Naive thymus-derived CD8-positive, alpha-beta T cell (primary cell): ENCODE data around the gene PRDX2. TPM values are rescaled to one million over a fixed set of nuclear protein-coding genes. Genes with fewer than 3 reads are reported as not detected.

Experiments
- ATAC-seq, 2 donors: fragments of 150-1000 bp; cut with Tn5 transposase in 1 of 2; sonication (Bioruptor Pico), chemical (Tn5 transposase) in 1 of 2; 1 replicate in 1 of 2; 2 replicates in 1 of 2; pipeline ENCODE4 v1.10.0; 2021; ENCODE audit warnings: mild to moderate bottlenecking in 2 of 2, moderate library complexity in 2 of 2
- POLR2A ChIA-PET: fragments of 350-600 bp; sonication (Branson Sonifier 250); formaldehyde crosslinking; loops from one replicate; lab custom pipeline; 2021; ENCODE audit warnings: antibody characterized with exemption; lab: Charles Lee
- DNase-seq, 10 donors: peaks; one replicate each; pipeline versions ENCODE4 v3.0.0 to v3.0.0-alpha.2; 2020 to 2022
- H3K27ac Mint-ChIP-seq, 10 donors: one replicate each; pipeline ENCODE4 v1.8.0; 2020 to 2022; ENCODE audit warnings: mild to moderate bottlenecking in 10 of 10, mixed read lengths in 10 of 10, moderate library complexity in 4 of 10, inconsistent platforms in 1 of 10
- H3K27me3 Mint-ChIP-seq, 5 donors: one replicate each; pipeline ENCODE4 v1.8.0; 2021 to 2022; ENCODE audit warnings: mixed read lengths in 5 of 5
- H3K36me3 Mint-ChIP-seq, 3 donors: one replicate each; pipeline ENCODE4 v1.8.0; 2020 to 2022; ENCODE audit warnings: mixed read lengths in 3 of 3, mild to moderate bottlenecking in 2 of 3, inconsistent platforms in 1 of 3
- H3K4me1 Mint-ChIP-seq, 4 donors: one replicate each; pipeline ENCODE4 v1.8.0; 2021 to 2022; ENCODE audit warnings: mixed read lengths in 4 of 4
- H3K4me3 Mint-ChIP-seq, 10 donors: one replicate each; pipeline ENCODE4 v1.8.0; 2020 to 2022; ENCODE audit warnings: mild to moderate bottlenecking in 10 of 10, mixed read lengths in 10 of 10, moderate library complexity in 6 of 10, inconsistent platforms in 1 of 10
- H3K9me3 Mint-ChIP-seq, 9 donors: one replicate each; pipeline ENCODE4 v1.8.0; 2020 to 2022; ENCODE audit warnings: mixed read lengths in 9 of 9, mild to moderate bottlenecking in 3 of 9, inconsistent platforms in 1 of 9, moderate library complexity in 1 of 9
- polyA plus RNA-seq, 3 donors: library from polyadenylated mRNA; unstranded; fragments of 300-500 nt; fragmentation: Illumina TruSeq; gene quantifications; one replicate each; pipeline ENCODE4 v1.2.3, GENCODE V29; 2021
- total RNA-seq, 8 experiments: library from RNA in 2 of 8; stranded (reverse) in 2 of 8; gene quantifications; one replicate each; pipeline ENCODE4 v1.2.3 and lab custom pipeline; 2021 to 2026

PRDX2 gene
- total and polyA plus RNA-seq, 5 experiments from 2014 or later = 108 to 362 (median 253) TPM

DNA sequence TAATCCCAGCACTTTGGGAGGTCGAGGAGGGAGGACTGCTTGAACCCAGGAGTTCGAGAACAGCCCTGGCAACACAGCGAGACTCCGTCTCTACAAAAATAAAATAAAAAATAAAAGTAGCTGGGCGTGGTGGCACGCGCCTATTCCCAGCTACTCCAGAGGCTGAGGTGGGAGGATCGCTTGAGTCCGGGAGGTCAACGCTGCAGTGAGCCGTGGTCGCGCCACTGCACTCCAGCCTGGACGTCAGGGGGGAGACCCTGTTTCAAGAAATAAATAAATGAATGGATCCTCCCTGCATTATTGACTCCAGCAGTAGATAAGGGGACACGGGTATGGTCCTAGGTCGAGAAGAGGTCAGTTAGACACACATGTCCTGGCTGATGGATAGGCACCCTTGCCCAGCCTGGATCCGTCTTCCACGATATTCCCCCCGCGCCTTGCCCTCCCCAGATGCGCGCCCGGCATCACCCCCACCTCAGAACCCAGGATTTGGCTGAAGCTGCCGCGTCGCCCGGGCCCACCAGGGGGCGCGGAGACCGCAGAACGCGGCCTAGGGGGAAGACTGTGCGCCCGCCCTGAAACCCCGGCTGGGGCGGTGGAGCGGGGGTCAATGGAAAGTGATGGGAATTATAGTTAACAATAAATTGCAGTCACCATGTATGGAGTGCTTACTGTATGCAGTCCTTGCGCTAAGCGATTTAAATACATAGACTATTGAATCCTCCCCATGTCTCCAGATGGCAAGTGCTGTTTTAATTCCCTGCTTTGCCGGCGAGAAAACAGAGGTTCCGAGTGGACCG lies 24.2 kb downstream of the PRDX2 start:
- no peaks in the 10 kb centered on the region for H3K9me3 Mint-ChIP-seq
- POLR2A ChIA-PET = interaction anchor here (0.8 to 20.9 kb wide), 9 partner anchors 11 to 113 kb away, joined by 3 to 1021 read pairs (median 4); partner anchors contain the start of genes DHPS, GCDH, GET3 and JUNB
- peak; percentile 5 to 23 for ATAC-seq
- peak overlapping the region; percentile 79 to 88 (median 84) for H3K4me3 Mint-ChIP-seq
- peak overlapping the region; percentile 72 to 97 (median 93) for H3K27ac Mint-ChIP-seq
- peak; percentile 66 to 90 (median 82) for DNase-seq
- peaks cover 21 to 49% (median 36%) of the 10 kb centered on the region in 4 donors for H3K4me1 Mint-ChIP-seq
- no peaks in the 10 kb centered on the region for H3K27me3 Mint-ChIP-seq
- peaks cover 0 to 2% (median 0%) of the 10 kb centered on the region in 3 donors for H3K36me3 Mint-ChIP-seq

DNA sequence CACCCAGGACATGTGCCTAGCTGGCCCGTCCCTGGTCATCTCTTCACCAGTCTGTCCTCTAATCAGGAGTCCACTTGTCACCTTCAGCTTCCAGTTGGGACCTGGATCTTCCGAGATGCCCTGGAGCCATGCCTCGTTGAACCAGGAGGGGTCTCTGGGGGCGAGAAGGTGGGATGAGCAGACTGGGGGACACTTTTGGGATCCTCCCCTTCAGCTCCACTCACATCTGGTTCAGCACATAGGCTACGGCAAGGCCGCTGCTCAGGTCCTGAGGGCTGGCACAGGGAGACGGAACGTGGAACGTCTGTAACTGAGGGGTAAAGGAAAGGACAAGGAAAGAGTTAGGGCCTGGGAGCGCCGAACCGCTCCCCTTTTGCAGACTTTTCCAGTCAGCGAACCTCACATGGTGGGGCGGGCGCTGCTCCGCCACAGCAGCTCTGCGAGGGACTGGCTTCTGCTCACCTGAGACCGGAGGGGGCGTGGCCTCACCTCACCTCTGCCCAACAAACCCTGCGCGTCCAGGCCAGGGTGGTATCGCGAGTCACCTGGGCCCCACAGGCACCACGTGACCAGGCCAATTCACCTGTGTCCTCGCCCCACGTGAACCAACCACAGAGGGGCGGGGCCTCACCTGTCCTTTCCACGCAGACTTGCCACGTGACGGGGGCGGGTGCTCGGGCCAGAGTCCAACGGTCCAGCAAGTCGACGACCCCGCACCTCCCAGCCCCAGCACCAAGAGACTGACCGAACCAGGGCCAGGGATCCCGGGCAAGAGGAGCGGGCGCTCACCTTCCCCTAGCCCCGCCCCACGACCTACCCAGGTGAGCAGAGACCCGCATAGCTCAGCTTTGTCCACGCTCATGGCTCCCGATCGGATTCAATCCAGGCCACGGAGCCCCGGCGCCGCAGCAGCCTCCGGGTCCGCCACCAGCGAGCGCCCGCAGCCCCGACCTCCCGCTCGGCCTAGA lies 26.7 kb downstream of the PRDX2 start, which contains the start of gene HOOK2:
HOOK2 (minus strand) TSS at position 965 of the 968 bp plus-strand sequence; CDS start at position 862, 103 bp downstream.
- peaks cover 13 to 36% (median 25%) of the 10 kb centered on the region in 4 donors for H3K4me1 Mint-ChIP-seq
- ATAC-seq (peak; percentile 9 to 23), DNase-seq (peak in 7 of 10 donors; percentile 12 to 82 (median 51))
- POLR2A ChIA-PET = interaction anchor here (0.6 to 20.9 kb wide), 6 partner anchors 8 to 88 kb away, joined by 3 to 1021 read pairs (median 4); partner anchors contain the start of genes JUNB, PRDX2, RNASEH2A and THSD8
- H3K27me3 Mint-ChIP-seq = no peaks in the 10 kb centered on the region
- no peaks in the 10 kb centered on the region for H3K9me3 Mint-ChIP-seq
- peaks cover 0 to 2% (median 0%) of the 10 kb centered on the region in 3 donors for H3K36me3 Mint-ChIP-seq
- H3K4me3 Mint-ChIP-seq = peak within 1 kb of the TSS; percentile 68 to 89 (median 80)
- peak within 1 kb of the TSS in 9 of 10 donors; percentile 63 to 94 (median 88) for H3K27ac Mint-ChIP-seq

DNA sequence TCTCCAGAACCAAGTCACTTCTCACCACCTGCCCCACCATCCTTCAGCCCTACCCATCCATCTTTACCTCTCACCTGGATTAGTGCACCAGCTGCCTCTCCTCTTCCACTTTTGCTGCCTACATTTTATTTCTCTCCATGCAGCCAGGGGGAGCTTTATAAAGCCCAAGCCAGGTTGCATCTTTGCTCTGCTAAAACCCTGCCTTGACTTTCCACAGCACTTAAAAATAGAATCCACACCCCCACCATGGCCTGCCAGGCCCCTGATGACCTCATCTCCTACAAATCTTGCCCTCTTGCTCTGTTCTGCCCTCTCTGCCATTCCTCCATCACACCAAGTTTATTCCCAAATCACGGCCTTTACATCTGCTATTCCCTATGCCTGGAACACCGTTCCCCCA lies 28.0 kb downstream of the PRDX2 start:
- H3K4me3 Mint-ChIP-seq = peak overlapping the region in 9 of 10 donors; percentile 19 to 85 (median 58)
- POLR2A ChIA-PET = interaction anchor here (1.5 to 20.9 kb wide), 2 partner anchors 8 to 24 kb away, joined by 5 to 1021 read pairs; partner anchors contain the start of genes JUNB, PRDX2 and THSD8

DNA sequence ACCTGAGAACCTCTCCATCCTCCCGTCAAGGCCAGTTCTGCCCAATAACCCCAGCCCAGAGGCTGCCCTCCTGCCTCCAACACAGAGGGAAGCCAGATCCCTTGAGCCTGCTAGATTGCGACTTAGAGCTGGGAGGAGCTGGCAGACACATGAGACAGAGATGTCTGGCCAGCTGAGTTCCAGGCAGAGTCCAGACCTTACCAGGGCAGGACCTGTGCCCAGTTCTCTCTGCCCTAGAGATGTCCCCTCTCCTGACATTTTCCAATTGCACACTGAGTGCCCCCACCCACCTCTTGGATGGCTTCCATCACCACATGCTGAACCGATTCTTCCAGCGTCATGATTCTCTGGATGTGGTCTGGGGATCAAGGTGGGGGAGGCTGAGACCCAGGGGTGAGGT lies 29.3 kb downstream of the PRDX2 start:
- Mint-ChIP-seq H3K36me3 (peaks cover 0 to 4% (median 0%) of the 10 kb centered on the region in 3 donors), H3K4me3 (no peak overlapping the region), H3K9me3 (no peaks in the 10 kb centered on the region), H3K27ac (no peak overlapping the region), H3K27me3 (no peaks in the 10 kb centered on the region), H3K4me1 (peaks cover under 1 to 14% (median 6%) of the 10 kb centered on the region in 4 donors)
- ATAC-seq = no peak
- POLR2A ChIA-PET = interaction anchor here (1.5 to 20.9 kb wide), 2 partner anchors 10 to 25 kb away, joined by 5 to 1021 read pairs; partner anchors contain the start of genes JUNB, PRDX2 and THSD8
- DNase-seq = no peak

More for the DNA sequence above, 28.0 kb downstream of the PRDX2 start:
- no peak for DNase-seq
- peaks cover 9 to 23% (median 14%) of the 10 kb centered on the region in 4 donors for H3K4me1 Mint-ChIP-seq
- H3K9me3 Mint-ChIP-seq = no peaks in the 10 kb centered on the region
- H3K27ac Mint-ChIP-seq = peak overlapping the region in 7 of 10 donors; percentile 19 to 73 (median 53)
- no peak for ATAC-seq
- H3K36me3 Mint-ChIP-seq = peaks cover 0 to 4% (median 0%) of the 10 kb centered on the region in 3 donors
- no peaks in the 10 kb centered on the region for H3K27me3 Mint-ChIP-seq

DNA sequence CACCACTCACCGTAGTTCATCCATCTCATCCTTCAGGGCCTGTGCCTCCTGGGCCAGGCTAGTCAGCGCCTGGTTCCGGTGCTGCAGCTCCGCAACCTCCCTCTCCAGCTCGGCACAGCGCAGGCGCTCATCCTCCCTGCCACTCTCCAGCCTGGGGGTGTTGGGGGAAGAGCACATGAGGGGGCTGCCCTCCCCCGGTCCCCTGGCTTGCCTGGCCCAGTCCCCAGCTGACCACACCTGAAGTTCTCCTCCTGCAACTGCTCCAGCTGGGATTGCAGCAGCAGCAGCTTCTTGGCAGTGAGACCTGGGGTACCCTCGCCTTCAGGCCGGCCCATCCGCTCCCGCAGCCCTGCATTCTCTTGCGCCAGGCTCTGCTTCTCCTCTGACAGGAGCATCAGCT lies 30.7 kb downstream of the PRDX2 start:
- H3K36me3 Mint-ChIP-seq = peaks cover 0 to 4% (median 0%) of the 10 kb centered on the region in 3 donors
- no peaks in the 10 kb centered on the region for H3K9me3 Mint-ChIP-seq
- no peak for DNase-seq
- POLR2A ChIA-PET = interaction anchor here (1.2 to 20.9 kb wide), 2 partner anchors 11 to 26 kb away, joined by 3 to 1021 read pairs; partner anchors contain the start of genes JUNB, PRDX2 and THSD8
- H3K27me3 Mint-ChIP-seq = no peaks in the 10 kb centered on the region
- ATAC-seq = no peak
- no peak overlapping the region for H3K27ac Mint-ChIP-seq
- peaks cover 4 to 13% (median 5%) of the 10 kb centered on the region in 4 donors for H3K4me1 Mint-ChIP-seq
- H3K4me3 Mint-ChIP-seq = no peak overlapping the region

DNA sequence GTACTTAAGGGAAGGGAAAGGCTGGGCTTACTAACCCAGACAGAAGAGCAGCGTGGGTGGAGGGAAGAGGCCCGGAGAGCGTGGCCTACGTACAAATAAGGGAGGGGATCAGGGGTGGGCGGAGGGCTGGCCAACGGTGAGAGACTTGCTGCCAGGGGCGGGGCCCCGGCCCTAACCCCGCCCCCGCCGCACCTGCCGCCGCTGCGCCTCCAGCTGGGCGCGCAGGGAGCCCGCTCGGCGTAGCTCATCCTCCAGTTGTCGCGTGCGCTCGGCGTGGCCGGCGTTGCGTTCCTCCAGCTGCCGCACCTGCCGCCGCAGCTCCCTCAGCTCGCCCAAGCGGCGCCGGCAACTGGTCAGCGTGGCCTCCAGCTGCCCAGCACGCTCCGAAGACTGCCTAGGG lies 31.9 kb downstream of the PRDX2 start:
- Mint-ChIP-seq H3K27me3 (no peaks in the 10 kb centered on the region), H3K9me3 (no peaks in the 10 kb centered on the region), H3K4me3 (peak overlapping the region in 3 of 10 donors; percentile 45 to 65 (median 54)), H3K27ac (no peak overlapping the region), H3K36me3 (peaks cover 0 to 8% (median 2%) of the 10 kb centered on the region in 3 donors), H3K4me1 (peaks cover 5 to 8% (median 6%) of the 10 kb centered on the region in 4 donors)
- POLR2A ChIA-PET = interaction anchor here (1.2 to 20.9 kb wide), 2 partner anchors 10 to 28 kb away, joined by 3 to 1021 read pairs; partner anchors contain the start of genes JUNB, PRDX2 and THSD8
- peak in 4 of 10 donors; percentile 20 to 59 (median 38) for DNase-seq
- ATAC-seq = peak; percentile 65 to 74

DNA sequence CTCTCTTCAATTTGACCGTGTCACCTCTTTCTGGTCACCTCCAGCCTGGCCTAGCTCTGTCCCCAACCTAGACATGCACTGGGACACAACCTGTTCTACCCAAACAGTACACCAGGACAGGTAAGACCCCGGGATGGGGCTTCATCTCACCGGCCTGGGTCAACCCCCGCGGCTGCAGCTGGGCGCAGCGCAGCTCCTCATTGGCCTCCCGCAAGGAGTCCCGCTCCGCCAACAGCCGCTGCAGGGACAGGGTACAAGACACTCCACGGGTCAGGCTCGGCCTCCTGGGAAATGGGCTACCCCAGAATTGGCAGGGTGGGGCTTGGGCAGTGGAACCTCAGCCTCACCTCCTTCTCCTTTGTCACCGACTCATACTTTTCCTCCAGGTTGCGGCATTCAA lies 33.9 kb downstream of the PRDX2 start:
- Mint-ChIP-seq H3K27ac (no peak overlapping the region), H3K4me1 (peaks cover 0 to 6% (median under 1%) of the 10 kb centered on the region in 4 donors), H3K9me3 (no peaks in the 10 kb centered on the region), H3K4me3 (no peak overlapping the region), H3K36me3 (peaks cover 0 to 12% (median 5%) of the 10 kb centered on the region in 3 donors), H3K27me3 (no peaks in the 10 kb centered on the region)
- DNase-seq = no peak
- POLR2A ChIA-PET = interaction anchor here (20.9 kb wide), 1 partner anchor 30 kb away, joined by 1021 read pairs; the partner anchor contains the start of genes JUNB, PRDX2 and THSD8
- no peak for ATAC-seq

DNA sequence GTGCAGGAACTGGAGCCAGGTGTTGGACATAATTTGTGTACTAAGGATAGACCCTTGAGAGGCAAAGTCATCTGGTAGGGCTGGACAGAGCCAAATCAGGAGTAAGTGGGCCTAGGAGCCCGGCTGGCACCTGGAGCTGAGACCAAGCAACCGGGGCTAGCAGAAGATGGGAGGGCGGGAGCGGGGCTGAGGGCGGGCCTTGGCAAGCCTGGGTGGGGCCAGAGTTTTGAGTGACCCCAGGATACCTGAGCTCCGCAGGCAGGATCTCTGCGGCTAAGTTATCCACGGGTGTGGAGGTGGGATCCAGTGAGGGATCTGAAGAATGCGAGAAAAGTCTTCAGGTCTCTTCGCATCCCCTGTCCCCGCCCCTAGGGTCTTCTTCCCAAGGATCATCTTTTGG lies 34.5 kb downstream of the PRDX2 start:
- no peak overlapping the region for H3K27ac Mint-ChIP-seq
- H3K27me3 Mint-ChIP-seq = no peaks in the 10 kb centered on the region
- no peaks in the 10 kb centered on the region for H3K9me3 Mint-ChIP-seq

DNA sequence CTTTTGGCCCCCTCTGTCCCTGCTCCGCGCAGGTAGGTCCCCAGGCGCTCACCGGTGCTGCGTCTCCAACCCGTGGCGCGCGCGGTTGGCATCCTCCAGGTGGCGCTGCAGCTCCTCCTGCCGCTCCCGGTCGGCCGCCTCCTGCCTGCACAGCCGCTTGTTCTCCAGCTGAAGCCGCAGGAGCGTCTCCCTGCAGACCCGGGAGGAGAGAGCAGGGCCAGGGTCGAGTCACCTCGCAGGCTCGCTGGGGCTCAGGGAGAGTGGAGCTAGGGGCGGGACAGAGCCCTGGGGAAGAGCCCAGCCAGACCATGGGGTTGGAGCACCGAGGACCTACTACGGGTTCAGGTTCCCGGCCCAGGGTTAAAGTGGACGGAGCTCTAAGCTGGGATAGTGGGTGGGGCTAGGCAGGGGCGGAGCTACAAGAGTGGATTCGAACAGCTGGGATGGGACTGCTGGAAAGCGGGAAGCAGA lies 35.5 kb downstream of the PRDX2 start:
- Mint-ChIP-seq H3K27ac (no peak overlapping the region), H3K36me3 (peaks cover 0 to 12% (median 5%) of the 10 kb centered on the region in 3 donors), H3K27me3 (no peaks in the 10 kb centered on the region), H3K4me1 (peaks cover 0 to 6% (median 2%) of the 10 kb centered on the region in 4 donors), H3K4me3 (peak overlapping the region in 2 of 10 donors; percentile 36 to 43), H3K9me3 (no peaks in the 10 kb centered on the region)
- POLR2A ChIA-PET = interaction anchor here (0.6 to 20.9 kb wide), 6 partner anchors 9 to 81 kb away, joined by 4 to 1021 read pairs (median 6); partner anchors contain the start of genes JUNB, PRDX2 and THSD8
- DNase-seq (peak in 9 of 10 donors; percentile 65 to 88 (median 73)), ATAC-seq (peak; percentile 88 to 91)

More for the DNA sequence above, 34.5 kb downstream of the PRDX2 start:
- no peak for ATAC-seq
- peak overlapping the region in 1 of 10 donors; percentile 38 for H3K4me3 Mint-ChIP-seq
- POLR2A ChIA-PET = interaction anchor here (1.2 to 20.9 kb wide), 4 partner anchors 8 to 80 kb away, joined by 4 to 1021 read pairs (median 8); partner anchors contain the start of genes JUNB, PRDX2 and THSD8
- DNase-seq = no peak
- H3K4me1 Mint-ChIP-seq = peaks cover 0 to 6% (median under 1%) of the 10 kb centered on the region in 4 donors
- peaks cover 0 to 12% (median 5%) of the 10 kb centered on the region in 3 donors for H3K36me3 Mint-ChIP-seq

DNA sequence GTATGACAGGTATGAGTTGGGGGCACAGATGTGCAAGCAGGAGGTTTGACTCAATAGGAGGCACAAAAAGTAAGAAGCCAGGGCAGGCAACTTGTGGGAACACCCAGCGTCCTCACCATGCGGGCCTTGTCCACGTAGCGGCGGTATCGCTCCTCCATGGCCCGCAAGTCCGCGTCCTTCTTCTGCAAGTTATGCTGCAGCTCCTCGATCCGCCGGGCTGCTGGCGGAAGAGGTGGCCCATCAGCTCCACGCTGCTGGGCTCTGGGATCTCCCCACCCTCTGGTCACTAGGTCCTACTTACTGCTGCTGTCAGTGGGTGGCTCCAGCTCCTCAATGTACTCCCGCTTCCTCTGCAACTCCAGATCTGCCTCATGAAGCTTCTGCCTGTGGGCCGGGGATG lies 36.9 kb downstream of the PRDX2 start:
- no peak for DNase-seq
- POLR2A ChIA-PET = interaction anchor here (0.7 to 20.9 kb wide), 5 partner anchors 13 to 148 kb away, joined by 3 to 1021 read pairs (median 4); partner anchors contain the start of genes JUNB, PRDX2 and THSD8
- Mint-ChIP-seq H3K27me3 (no peaks in the 10 kb centered on the region), H3K9me3 (no peaks in the 10 kb centered on the region), H3K27ac (peak overlapping the region in 1 of 10 donors; percentile 51), H3K36me3 (peaks cover 0 to 12% (median 5%) of the 10 kb centered on the region in 3 donors), H3K4me3 (no peak overlapping the region), H3K4me1 (peaks cover 3 to 6% (median 5%) of the 10 kb centered on the region in 4 donors)
- no peak for ATAC-seq

DNA sequence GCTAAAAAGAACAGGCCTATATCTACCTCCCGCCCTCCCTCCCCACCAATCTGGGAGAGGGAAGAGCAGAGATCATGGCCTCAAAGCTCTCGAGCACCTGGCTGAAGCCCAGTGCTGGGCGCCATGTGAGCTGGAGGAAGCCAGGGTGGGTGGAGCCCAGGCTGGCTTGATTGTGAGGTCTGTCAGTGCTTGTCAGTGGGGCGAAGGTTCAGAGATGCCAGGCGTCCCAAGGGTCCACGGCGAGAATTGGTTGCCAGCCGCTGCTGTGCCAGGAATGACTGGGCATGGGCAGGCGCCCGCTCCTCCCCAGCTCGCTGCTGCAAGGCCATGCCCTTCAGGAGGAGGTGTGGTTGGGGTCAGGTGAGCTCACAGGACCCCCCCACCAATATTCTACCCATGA lies 38.5 kb downstream of the PRDX2 start:
- ATAC-seq = no peak
- POLR2A ChIA-PET = interaction anchor here (0.5 to 1.5 kb wide), 3 partner anchors 84 to 1074 kb away, joined by 3 read pairs; no protein-coding TSS in a partner anchor
- Mint-ChIP-seq H3K4me3 (no peak overlapping the region), H3K9me3 (no peaks in the 10 kb centered on the region), H3K27ac (no peak overlapping the region), H3K4me1 (peaks cover 5 to 7% (median 6%) of the 10 kb centered on the region in 4 donors), H3K36me3 (peaks cover 0 to 10% (median 5%) of the 10 kb centered on the region in 3 donors), H3K27me3 (peaks cover 0 to 2% (median 0%) of the 10 kb centered on the region in 5 donors)
- DNase-seq = no peak
